WI38 (cell line): ENCODE data around the gene ANKRD55.
"Not testable (repeated sequence)": the region's sequence is repeated elsewhere in the genome, so short reads cannot be mapped to it uniquely, and the experiment has no call there.

Experiments used
- H3K4me3 ChIP-seq: 2 replicates; pipeline ENCODE4 v1.5.1; 2011; ENCODE audit warnings: low read depth, mild to moderate bottlenecking, control low read depth, low read length
- CTCF ChIP-seq: IDR thresholded peaks from 2 replicates; pipeline ENCODE4 v1.5.1; 2012; ENCODE audit warnings: low read depth, mild to moderate bottlenecking, control low read depth, low read length

Gene ANKRD55

GRCh38 chr5:56232538-56232937 lies 592 bp downstream of the ANKRD55 start:
- H3K4me3 ChIP-seq, result no peak overlapping the region
- no peak for TF ChIP-seq CTCF

GRCh38 chr5:56230576-56230975 lies 2.6 kb downstream of the ANKRD55 start:
- no peak for TF ChIP-seq CTCF
- H3K4me3 ChIP-seq, result no peak overlapping the region

GRCh38 chr5:56229111-56229510 lies 4.0 kb downstream of the ANKRD55 start:
- no peak for TF ChIP-seq CTCF
- H3K4me3 ChIP-seq, result no peak overlapping the region

- no peak for TF ChIP-seq CTCF
- H3K4me3 ChIP-seq, result no peak overlapping the region
Observed at GRCh38 chr5:56228631-56229030, 4.5 kb downstream of the ANKRD55 start.

GRCh38 chr5:56227691-56228090 lies 5.4 kb downstream of the ANKRD55 start:
- no peak overlapping the region for H3K4me3 ChIP-seq
- no peak for TF ChIP-seq CTCF

GRCh38 chr5:56223298-56223697 lies 9.8 kb downstream of the ANKRD55 start:
- H3K4me3 ChIP-seq, result not testable (repeated sequence)

- H3K4me3 ChIP-seq, result not testable (repeated sequence)
Observed at GRCh38 chr5:56221601-56222000, 11.5 kb downstream of the ANKRD55 start.

- no peak for TF ChIP-seq CTCF
- H3K4me3 ChIP-seq, result no peak overlapping the region
Observed at GRCh38 chr5:56215019-56215830, 17.9 kb downstream of the ANKRD55 start.

- not testable (repeated sequence) for H3K4me3 ChIP-seq
Observed at GRCh38 chr5:56213886-56214535, 19.1 kb downstream of the ANKRD55 start.
